B cell (primary cell): ENCODE data around the gene TSPAN9. TPM values are rescaled to one million over a fixed set of nuclear protein-coding genes. Genes with fewer than 3 reads are reported as not detected.

Experiments used
- ATAC-seq: fragments of 200-7000 bp; cut with Tn5 transposase; one replicate; pipeline ENCODE4 v1.10.0; 2021; ENCODE audit warnings: low read depth, mild to moderate bottlenecking, moderate number of reproducible peaks, moderate library complexity
- CTCF ChIA-PET: fragments of 350-600 bp; sonication (Branson Sonifier 250); formaldehyde crosslinking; loops from one replicate; lab custom pipeline; 2021; ENCODE audit warnings: antibody characterized with exemption, inconsistent platforms; lab: Charles Lee
- POLR2A ChIA-PET: fragments of 350-600 bp; sonication (Branson Sonifier 250); formaldehyde crosslinking; loops from one replicate; lab custom pipeline; 2021; ENCODE audit warnings: antibody characterized with exemption; lab: Charles Lee
- DNase-seq: peaks from one replicate; pipeline ENCODE4 v3.0.0; 2013
- H2AFZ ChIP-seq: 2 replicates; pipeline ENCODE4 v1.6.1; 2012; ENCODE audit warnings: mild to moderate bottlenecking, low read depth, low read length; ENCODE audit not compliant: insufficient read depth, poor library complexity, severe bottlenecking
- H3K27ac ChIP-seq, 2 donors: 1 replicate in 1 of 2; 2 replicates in 1 of 2; pipeline ENCODE4 v1.5.1; 2012 to 2013; ENCODE audit warnings: low read length in 2 of 2, mild to moderate bottlenecking in 2 of 2, moderate library complexity in 1 of 2
- H3K27me3 ChIP-seq, 4 experiments: fragments of 200-600 bp in 1 of 4; sonication (generic) in 1 of 4; replicated peaks in 1 of 4; 1 replicate in 2 of 4; 2 replicates in 2 of 4; pipeline versions ENCODE4 v1.6.1 to v1.7.0; 2013 to 2016; ENCODE audit warnings: low read length in 3 of 4, mild to moderate bottlenecking in 2 of 4, mixed read lengths in 1 of 4, moderate library complexity in 1 of 4; ENCODE audit not compliant: insufficient read depth in 4 of 4, control insufficient read depth in 3 of 4; ENCODE audit errors: control extremely low read depth in 1 of 4
- H3K36me3 ChIP-seq, 2 experiments: replicated peaks in 1 of 2; 1 replicate in 1 of 2; 2 replicates in 1 of 2; pipeline versions ENCODE4 v1.6.1 to v1.7.1; 2013; ENCODE audit warnings: low read length in 1 of 2; ENCODE audit not compliant: insufficient read depth in 2 of 2, control insufficient read depth in 1 of 2; ENCODE audit errors: control extremely low read depth in 1 of 2, extremely low read depth in 1 of 2
- H3K4me1 ChIP-seq, 2 donors: fragments of 200-600 bp in 1 of 2; sonication (generic) in 1 of 2; 1 replicate in 1 of 2; 2 replicates in 1 of 2; pipeline versions ENCODE4 v1.5.1 to v1.6.1; 2013 to 2017; ENCODE audit warnings: low read length in 2 of 2; ENCODE audit not compliant: control insufficient read depth in 2 of 2, insufficient read depth in 2 of 2
- H3K4me2 ChIP-seq: replicated peaks from 2 replicates; pipeline ENCODE3; 2012; ENCODE audit warnings: mild to moderate bottlenecking, low read depth, low read length; ENCODE audit not compliant: poor library complexity, severe bottlenecking
- H3K4me3 ChIP-seq, 5 experiments: fragments of 200-600 bp in 1 of 5; sonication (generic) in 1 of 5; 1 replicate in 3 of 5; 2 replicates in 2 of 5; pipeline versions ENCODE4 v1.5.1 to v1.7.0; 2011 to 2016; ENCODE audit warnings: low read length in 4 of 5, mild to moderate bottlenecking in 4 of 5, low read depth in 2 of 5, control low read depth in 1 of 5, moderate library complexity in 1 of 5; ENCODE audit not compliant: insufficient read depth in 1 of 5; ENCODE audit errors: control extremely low read depth in 1 of 5, extremely low read depth in 1 of 5
- H3K79me2 ChIP-seq: fragments of 200-600 bp; sonication (generic); one replicate; pipeline ENCODE4 v1.6.0; 2016; ENCODE audit warnings: low read length; ENCODE audit not compliant: control insufficient read depth, insufficient read depth
- H3K9ac ChIP-seq: fragments of 200-600 bp; sonication (generic); 2 replicates; pipeline ENCODE4 v1.6.1; 2017; ENCODE audit warnings: mild to moderate bottlenecking, low read length, moderate library complexity
- H3K9me3 ChIP-seq, 3 donors: one replicate each; pipeline versions ENCODE4 v1.6.1 to v1.7.1; 2013; ENCODE audit warnings: low read length in 2 of 3; ENCODE audit not compliant: control insufficient read depth in 2 of 3, insufficient read depth in 1 of 3; ENCODE audit errors: control extremely low read depth in 1 of 3
- H4K20me1 ChIP-seq: 2 replicates; pipeline ENCODE4 v1.6.0; 2012; ENCODE audit warnings: mild to moderate bottlenecking, low read length; ENCODE audit not compliant: insufficient read depth, control insufficient read depth, poor library complexity, severe bottlenecking
- H3K27ac Mint-ChIP-seq: one replicate; pipeline ENCODE4 v1.8.0; 2021; ENCODE audit warnings: mixed read lengths
- H3K27me3 Mint-ChIP-seq: one replicate; pipeline ENCODE4 v1.8.0; 2021; ENCODE audit warnings: mixed read lengths
- H3K4me1 Mint-ChIP-seq: one replicate; pipeline ENCODE4 v1.8.0; 2021; ENCODE audit warnings: mixed read lengths
- H3K4me3 Mint-ChIP-seq: one replicate; pipeline ENCODE4 v1.8.0; 2021; ENCODE audit warnings: mixed read lengths
- H3K9me3 Mint-ChIP-seq: one replicate; pipeline ENCODE4 v1.8.0; 2022; ENCODE audit warnings: mixed read lengths; ENCODE audit not compliant: insufficient read depth
- CTCF ChIP-seq: fragments of 200-600 bp; IDR thresholded peaks from one replicate; pipeline ENCODE4 v1.8.0; 2022; ENCODE audit warnings: antibody characterized with exemption, mild to moderate bottlenecking
- EZH2 ChIP-seq: IDR thresholded peaks from 2 replicates; pipeline ENCODE4 v1.6.1; 2012; ENCODE audit warnings: borderline replicate concordance, low read depth, mild to moderate bottlenecking, moderate library complexity, low read length; ENCODE audit not compliant: insufficient read depth, poor library complexity, severe bottlenecking
- WGBS: methylation state at CpG from one replicate; pipeline ENCODE4 v1.1.5; 2013; ENCODE audit warnings: missing lambda C conversion rate; ENCODE audit not compliant: insufficient coverage; 5-methylcytosine and 5-hydroxymethylcytosine counted together
- intact Hi-C: fragments of 100-400 bp; cut with micrococcal nuclease; formaldehyde crosslinking; loops from one replicate; pipeline ENCODE4 v1.10.0; 2022
- polyA plus RNA-seq: library from polyadenylated mRNA; depleted of rRNA; stranded (reverse); fragments of >200 nt; gene quantifications from 2 replicates; pipeline ENCODE4 v1.2.3, GENCODE V29; 2012
- total RNA-seq, 2 donors: library from RNA; stranded (reverse); fragments of 120-200 nt in 1 of 2; gene quantifications; 1 replicate in 1 of 2; 2 replicates in 1 of 2; pipeline versions ENCODE4 v1.2.3 to v1.2.4, GENCODE V29; 2013 to 2022

Gene TSPAN9
- total and polyA plus RNA-seq, 2 donors (not counting 1 experiment from before 2014, with no cell fraction given), result 0.15 to 0.37 TPM

GRCh38 chr12:3092764-3093163, 15.6 kb downstream of the TSPAN9 start:
- H3K4me2 ChIP-seq, result no peak overlapping the region
- H3K27me3 Mint-ChIP-seq, result no peaks in the 10 kb centered on the region
- peaks cover 1 to 5% of the 10 kb centered on the region in 2 donors for H3K4me1 ChIP-seq
- H3K27ac ChIP-seq, result no peak overlapping the region
- H4K20me1 ChIP-seq, result no peaks in the 10 kb centered on the region
- H2AFZ ChIP-seq, result no peak overlapping the region
- peaks cover 4% of the 10 kb centered on the region for H3K4me1 Mint-ChIP-seq
- ATAC-seq (no peak), DNase-seq (no peak)
- no peaks in the 10 kb centered on the region for H3K27me3 ChIP-seq
- TF ChIP-seq CTCF, result no peak
- TF ChIP-seq EZH2, result no peak
- no peak overlapping the region for H3K9ac ChIP-seq
- WGBS, result 89% methylated on average over 10 of the region's 10 CpGs
- H3K27ac Mint-ChIP-seq, result no peak overlapping the region
- ChIA-PET CTCF (no interaction called here), POLR2A (no interaction called here)
- H3K4me3 Mint-ChIP-seq, result no peak overlapping the region
- H3K9me3 Mint-ChIP-seq, result peaks cover 4% of the 10 kb centered on the region
- no peaks in the 10 kb centered on the region for H3K79me2 ChIP-seq
- no peaks in the 10 kb centered on the region for H3K36me3 ChIP-seq
- intact Hi-C loops, result no loop called here
- H3K4me3 ChIP-seq, result no peak overlapping the region
- peaks cover 0 to 11% (median 0%) of the 10 kb centered on the region in 3 donors for H3K9me3 ChIP-seq

- ChIA-PET POLR2A (no interaction called here), CTCF (interaction anchor here (1.3 kb wide), 1 partner anchor 23 kb away, joined by 4 read pairs; no protein-coding TSS in a partner anchor)
- Histone ChIP-seq H3K27me3 (no peaks in the 10 kb centered on the region), H3K4me3 (peak overlapping the region in 1 of 5 experiments; percentile 33), H2AFZ (peak overlapping the region; percentile 42), H3K4me1 (peaks cover 3 to 7% of the 10 kb centered on the region in 2 donors), H3K4me2 (peak overlapping the region; percentile 39), H3K9me3 (peaks cover 1 to 29% (median 2%) of the 10 kb centered on the region in 3 donors), H3K27ac (no peak overlapping the region), H3K79me2 (no peaks in the 10 kb centered on the region), H3K9ac (no peak overlapping the region), H3K36me3 (no peaks in the 10 kb centered on the region), H4K20me1 (no peaks in the 10 kb centered on the region)
- no peak for TF ChIP-seq CTCF
- no peak for TF ChIP-seq EZH2
- ATAC-seq, result no peak
- Mint-ChIP-seq H3K4me3 (peak overlapping the region; percentile 49), H3K27me3 (peaks cover 3% of the 10 kb centered on the region), H3K9me3 (peaks cover 18% of the 10 kb centered on the region), H3K27ac (no peak overlapping the region), H3K4me1 (peaks cover 9% of the 10 kb centered on the region)
- WGBS, result 42% methylated on average over 9 of the region's 10 CpGs
- intact Hi-C loops, result no loop called here
- DNase-seq, result no peak
Observed at GRCh38 chr12:3097186-3097804, 20.1 kb downstream of the TSPAN9 start.
